HUES48 (cell line): Measurements from ENCODE around the gene CHD5.
A peak's percentile ranks its signal among the peaks of the same experiment; 100 is the strongest.

Source experiments
- H3K27ac ChIP-seq: one replicate; pipeline ENCODE4 v1.7.0; 2013; ENCODE audit warnings: low read depth, low read length, inconsistent platforms
- H3K27me3 ChIP-seq: 2 replicates; pipeline ENCODE4 v1.6.1; 2013; ENCODE audit warnings: mild to moderate bottlenecking, low read length; ENCODE audit not compliant: control insufficient read depth, insufficient read depth
- H3K36me3 ChIP-seq: 2 replicates; pipeline ENCODE4 v1.6.1; 2013; ENCODE audit warnings: low read length; ENCODE audit not compliant: control insufficient read depth, insufficient read depth
- H3K4me1 ChIP-seq: 2 replicates; pipeline ENCODE4 v1.6.1; 2013; ENCODE audit warnings: mild to moderate bottlenecking, low read length; ENCODE audit not compliant: control insufficient read depth, insufficient read depth
- H3K4me3 ChIP-seq: 2 replicates; pipeline ENCODE4 v1.5.1; 2013; ENCODE audit warnings: mild to moderate bottlenecking, low read depth, low read length
- H3K9ac ChIP-seq: 2 replicates; pipeline ENCODE4 v1.6.1; 2013; ENCODE audit warnings: mild to moderate bottlenecking, low read depth, low read length, moderate library complexity
- H3K9me3 ChIP-seq: 2 replicates; pipeline ENCODE4 v1.6.1; 2013; ENCODE audit warnings: low read length; ENCODE audit not compliant: control insufficient read depth, insufficient read depth

The CHD5 gene

GRCh38 chr1:6127587-6128163, 52.4 kb downstream of the CHD5 start:
- no peaks in the 10 kb centered on the region for H3K9me3 ChIP-seq
- no peak overlapping the region for H3K27ac ChIP-seq
- peak overlapping the region; percentile 32; the same call in 1 of the 2 replicates for H3K4me3 ChIP-seq
- peaks cover 2% of the 10 kb centered on the region; the same call in 1 of the 2 replicates for H3K4me1 ChIP-seq
- no peaks in the 10 kb centered on the region for H3K36me3 ChIP-seq
- H3K27me3 ChIP-seq = peaks cover 8% of the 10 kb centered on the region
- H3K9ac ChIP-seq = no peak overlapping the region

DNA sequence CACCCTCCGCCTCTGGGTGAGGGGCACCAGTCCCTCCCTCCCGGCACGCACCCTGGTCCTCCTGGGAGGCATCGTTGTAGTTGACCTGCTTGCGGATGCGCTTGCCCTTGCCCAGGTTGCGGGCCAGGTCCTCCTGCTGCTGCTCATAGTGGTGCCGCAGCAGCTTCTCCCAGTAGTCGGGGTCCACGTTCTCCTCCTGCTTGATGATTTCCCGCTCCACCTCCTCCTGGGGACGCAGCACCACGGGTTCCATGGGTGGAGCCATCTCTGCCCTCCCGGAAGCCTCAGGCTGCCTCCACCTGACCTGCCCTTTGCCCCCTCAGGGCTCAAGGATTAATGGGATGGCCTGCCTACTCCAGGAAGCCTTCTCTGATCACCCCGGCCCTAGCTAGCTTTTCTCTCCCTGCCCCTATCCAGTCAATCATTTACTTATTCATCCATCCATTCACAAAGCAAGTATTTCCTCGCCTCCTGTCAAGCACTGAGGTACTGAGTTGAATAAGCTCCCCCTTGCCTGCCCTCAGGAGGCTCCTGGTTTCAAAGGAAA, 53.5 kb downstream of the CHD5 start:
- Histone ChIP-seq H3K27me3 (peaks cover 8% of the 10 kb centered on the region), H3K4me1 (peaks cover 2% of the 10 kb centered on the region; the same call in 1 of the 2 replicates), H3K9ac (no peak overlapping the region)

GRCh38 chr1:6126028-6126427, 54.1 kb downstream of the CHD5 start:
- Histone ChIP-seq H3K4me3 (no peak overlapping the region), H3K27ac (no peak overlapping the region), H3K4me1 (peaks cover 2% of the 10 kb centered on the region; the same call in 1 of the 2 replicates), H3K9me3 (no peaks in the 10 kb centered on the region), H3K36me3 (no peaks in the 10 kb centered on the region), H3K27me3 (peaks cover 8% of the 10 kb centered on the region), H3K9ac (no peak overlapping the region)

More for the DNA sequence above, 53.5 kb downstream of the CHD5 start:
- Histone ChIP-seq H3K27ac (no peak overlapping the region), H3K36me3 (no peaks in the 10 kb centered on the region), H3K4me3 (no peak overlapping the region), H3K9me3 (no peaks in the 10 kb centered on the region)

GRCh38 chr1:6125366-6125765, 54.8 kb downstream of the CHD5 start:
- Histone ChIP-seq H3K36me3 (no peaks in the 10 kb centered on the region), H3K27me3 (peaks cover 8% of the 10 kb centered on the region), H3K4me3 (no peak overlapping the region), H3K4me1 (peaks cover 2% of the 10 kb centered on the region; the same call in 1 of the 2 replicates), H3K27ac (no peak overlapping the region), H3K9ac (no peak overlapping the region), H3K9me3 (no peaks in the 10 kb centered on the region)

DNA sequence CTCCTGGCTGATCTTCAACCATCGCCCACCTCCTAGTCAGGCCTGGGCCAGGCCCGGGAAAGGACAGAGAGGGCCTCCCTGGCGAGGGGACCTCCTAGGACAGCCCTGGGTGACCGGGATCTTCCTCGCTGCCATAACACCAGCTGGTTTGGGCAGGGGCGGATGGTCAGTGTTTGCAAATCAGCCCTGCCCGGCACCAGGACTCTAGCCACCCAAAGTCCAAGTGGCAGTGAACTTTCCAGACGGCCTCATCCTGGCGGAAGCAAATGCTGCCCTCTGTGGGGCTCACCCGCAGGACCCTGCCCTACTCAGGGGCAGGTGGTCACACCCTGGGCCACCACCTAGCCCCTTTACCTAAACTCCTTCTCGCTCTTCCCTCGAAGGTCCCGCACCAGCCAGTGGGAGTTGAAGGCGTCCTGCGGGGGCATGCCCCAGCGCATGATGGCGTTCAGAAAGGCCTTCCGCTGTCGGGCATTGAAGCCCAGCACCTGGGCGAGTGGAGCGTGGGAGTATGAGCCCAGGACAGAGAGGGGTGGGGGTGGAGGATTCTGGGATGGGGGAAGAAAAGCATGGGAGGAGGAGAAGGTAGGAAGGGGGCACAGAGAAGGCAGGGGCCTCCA, 55.3 kb downstream of the CHD5 start:
- peaks cover 8% of the 10 kb centered on the region for H3K27me3 ChIP-seq
- H3K9me3 ChIP-seq = no peaks in the 10 kb centered on the region
- no peak overlapping the region for H3K27ac ChIP-seq
- no peak overlapping the region for H3K9ac ChIP-seq
- H3K4me3 ChIP-seq = no peak overlapping the region
- no peaks in the 10 kb centered on the region for H3K36me3 ChIP-seq
- peaks cover 2% of the 10 kb centered on the region; the same call in 1 of the 2 replicates for H3K4me1 ChIP-seq

GRCh38 chr1:6124341-6124740, 55.8 kb downstream of the CHD5 start:
- peaks cover 2% of the 10 kb centered on the region; the same call in 1 of the 2 replicates for H3K4me1 ChIP-seq

DNA sequence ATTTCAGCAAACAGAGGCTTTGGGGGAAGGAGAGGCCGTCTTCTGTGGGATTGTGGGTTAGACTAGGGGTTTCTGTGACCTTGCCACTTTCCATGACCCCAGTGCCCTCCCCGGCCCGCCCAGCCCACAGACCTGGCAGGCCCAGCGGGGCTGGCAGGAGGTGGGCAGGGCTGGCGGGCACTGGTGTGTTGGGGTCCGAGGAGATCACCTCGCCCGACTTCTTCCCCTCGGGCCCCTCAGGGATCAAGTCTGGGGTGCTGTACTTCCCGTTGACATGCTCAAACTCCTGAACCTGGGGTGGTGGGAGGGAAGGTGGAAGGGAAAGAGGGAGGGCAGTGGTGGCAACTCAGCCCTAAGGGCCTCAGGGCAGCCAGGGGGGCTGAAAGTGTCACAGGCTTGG, 56.3 kb downstream of the CHD5 start:
- H3K9me3 ChIP-seq = no peaks in the 10 kb centered on the region
- H3K27me3 ChIP-seq = peaks cover 8% of the 10 kb centered on the region
- H3K4me3 ChIP-seq = no peak overlapping the region
- H3K4me1 ChIP-seq = peaks cover 2% of the 10 kb centered on the region; the same call in 1 of the 2 replicates
- no peaks in the 10 kb centered on the region for H3K36me3 ChIP-seq
- no peak overlapping the region for H3K9ac ChIP-seq
- no peak overlapping the region for H3K27ac ChIP-seq

More at GRCh38 chr1:6124341-6124740, 55.8 kb downstream of the CHD5 start:
- Histone ChIP-seq H3K9ac (no peak overlapping the region), H3K27ac (no peak overlapping the region), H3K9me3 (no peaks in the 10 kb centered on the region), H3K27me3 (peaks cover 8% of the 10 kb centered on the region), H3K4me3 (no peak overlapping the region), H3K36me3 (no peaks in the 10 kb centered on the region)

- peaks cover under 1% of the 10 kb centered on the region; the same call in 1 of the 2 replicates for H3K4me1 ChIP-seq
- H3K9ac ChIP-seq = no peak overlapping the region
- no peaks in the 10 kb centered on the region for H3K9me3 ChIP-seq
- no peak overlapping the region for H3K4me3 ChIP-seq
- H3K27ac ChIP-seq = no peak overlapping the region
- no peaks in the 10 kb centered on the region for H3K36me3 ChIP-seq
- peaks cover 2% of the 10 kb centered on the region for H3K27me3 ChIP-seq
Observed at GRCh38 chr1:6123083-6123482, 57.0 kb downstream of the CHD5 start.

DNA sequence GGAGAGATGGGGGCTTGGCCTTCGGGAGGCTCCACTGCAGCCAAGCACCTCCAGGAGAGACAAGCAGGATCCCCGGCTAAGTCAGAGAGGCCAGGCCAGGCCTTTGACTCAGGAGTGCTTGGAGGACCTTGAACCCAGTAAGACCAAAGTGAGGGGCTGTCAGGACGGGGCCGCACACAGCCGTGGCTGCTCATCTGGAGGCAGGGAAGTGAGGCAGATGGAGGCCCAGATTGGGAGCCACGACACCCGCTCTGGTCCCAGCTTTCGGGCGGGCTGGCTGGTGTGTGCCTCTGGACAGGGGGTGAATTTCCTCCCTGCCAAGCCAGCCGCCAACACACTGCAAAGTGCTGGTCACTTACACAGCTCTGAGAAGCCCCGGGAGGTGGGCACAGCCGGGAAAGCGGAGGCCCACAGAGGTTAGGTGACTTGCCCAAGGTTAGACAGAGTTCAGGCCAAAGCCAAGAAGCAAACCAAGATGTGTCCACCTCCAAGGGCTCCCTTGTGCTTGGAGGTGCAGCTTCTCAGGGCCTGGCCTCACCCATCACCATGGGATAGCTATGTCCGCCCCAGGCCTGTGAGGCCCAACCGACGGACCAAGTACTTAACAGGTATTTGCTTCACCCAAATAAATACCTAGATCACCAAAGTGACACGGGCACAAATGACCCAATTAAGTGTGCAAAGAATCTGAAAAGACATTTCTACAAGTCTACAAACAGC, 58.3 kb downstream of the CHD5 start:
- Histone ChIP-seq H3K36me3 (no peaks in the 10 kb centered on the region), H3K4me1 (no peaks in the 10 kb centered on the region), H3K4me3 (no peak overlapping the region), H3K27ac (no peak overlapping the region), H3K9ac (no peak overlapping the region), H3K27me3 (no peaks in the 10 kb centered on the region), H3K9me3 (peaks cover 5% of the 10 kb centered on the region; the same call in 1 of the 2 replicates)

- peaks cover 5% of the 10 kb centered on the region; the same call in 1 of the 2 replicates for H3K9me3 ChIP-seq
- no peaks in the 10 kb centered on the region for H3K4me1 ChIP-seq
- no peak overlapping the region for H3K4me3 ChIP-seq
- no peaks in the 10 kb centered on the region for H3K27me3 ChIP-seq
- H3K36me3 ChIP-seq = no peaks in the 10 kb centered on the region
- H3K27ac ChIP-seq = no peak overlapping the region
- H3K9ac ChIP-seq = no peak overlapping the region
Observed at GRCh38 chr1:6121021-6121421, 59.1 kb downstream of the CHD5 start.
